HL-60 (cell line): ENCODE measurements around the gene EHD1.
"Not testable (repeated sequence)": the region's sequence is repeated elsewhere in the genome, so short reads cannot be mapped to it uniquely, and the experiment has no call there.

ENCODE experiments used
- CTCF ChIP-seq: IDR thresholded peaks from one replicate; pipeline ENCODE4 v1.5.1; 2011; ENCODE audit warnings: low read length, control low read depth, inconsistent platforms; ENCODE audit not compliant: insufficient read depth
- GABPA ChIP-seq: IDR thresholded peaks from 2 replicates; pipeline ENCODE4 v1.6.1; 2012; ENCODE audit warnings: low read depth
- POLR2AphosphoS5 ChIP-seq: IDR thresholded peaks from 2 replicates; pipeline ENCODE4 v1.6.1; 2012; ENCODE audit warnings: low read depth
- REST ChIP-seq: IDR thresholded peaks from 2 replicates; pipeline ENCODE4 v1.6.1; 2012; ENCODE audit warnings: low read depth; ENCODE audit not compliant: insufficient replicate concordance
- SPI1 ChIP-seq: IDR thresholded peaks from 2 replicates; pipeline ENCODE4 v1.6.1; 2012; ENCODE audit warnings: low read depth, mild to moderate bottlenecking, borderline replicate concordance

- TF ChIP-seq CTCF, POLR2AphosphoS5, REST, GABPA, SPI1: not testable (repeated sequence)
Measured at GRCh38 chr11:64845776-64846129, 32.7 kb downstream of the EHD1 start.
